Neural progenitor cell (in vitro differentiated cells): Measurements from ENCODE around the gene FAM89A. TPM values are rescaled to one million over a fixed set of nuclear protein-coding genes. Genes with fewer than 3 reads are reported as not detected.
A peak's percentile ranks its signal among the peaks of the same experiment; 100 is the strongest.

Source experiments
- DNase-seq: peaks from one replicate; pipeline ENCODE4 v3.0.0-alpha.2; 2016; ENCODE audit warnings: low spot score
- H2AFZ ChIP-seq: fragments of 200-600 bp; sonication (generic); replicated peaks from 2 replicates; pipeline ENCODE4 v1.6.1; 2016; ENCODE audit warnings: antibody characterized with exemption
- H3F3A ChIP-seq: fragments of 200-600 bp; sonication (generic); 2 replicates; pipeline ENCODE4 v1.6.1; 2016; ENCODE audit warnings: antibody characterized with exemption, low read depth
- H3K27ac ChIP-seq: fragments of 200-600 bp; sonication (generic); 2 replicates; pipeline ENCODE4 v1.5.1; 2016; ENCODE audit warnings: mild to moderate bottlenecking
- H3K27me3 ChIP-seq: fragments of 200-600 bp; sonication (generic); 2 replicates; pipeline ENCODE4 v1.6.1; 2016; ENCODE audit warnings: mild to moderate bottlenecking, moderate library complexity
- H3K36me3 ChIP-seq: fragments of 200-600 bp; sonication (generic); 2 replicates; pipeline ENCODE4 v1.5.1; 2016
- H3K4me1 ChIP-seq: fragments of 200-600 bp; sonication (generic); 2 replicates; pipeline ENCODE4 v1.6.1; 2016; ENCODE audit warnings: mixed run types
- H3K4me2 ChIP-seq: fragments of 200-600 bp; sonication (generic); 2 replicates; pipeline ENCODE4 v1.6.1; 2016
- H3K4me3 ChIP-seq: fragments of 200-600 bp; sonication (generic); 2 replicates; pipeline ENCODE4 v1.5.1; 2016
- H3K79me2 ChIP-seq: fragments of 200-600 bp; sonication (generic); 2 replicates; pipeline ENCODE4 v1.6.1; 2016; ENCODE audit warnings: low read depth
- H3K9ac ChIP-seq: fragments of 200-600 bp; sonication (generic); 2 replicates; pipeline ENCODE4 v1.6.1; 2016
- H3K9me3 ChIP-seq: fragments of 200-600 bp; sonication (generic); 2 replicates; pipeline ENCODE4 v1.5.1; 2016; ENCODE audit warnings: low read depth
- H4K20me1 ChIP-seq: fragments of 200-600 bp; sonication (generic); 2 replicates; pipeline ENCODE4 v1.6.1; 2016; ENCODE audit warnings: low read depth
- H3K27ac Mint-ChIP-seq: 3 replicates; pipeline ENCODE4 v1.8.0; 2021; ENCODE audit warnings: mixed read lengths
- H3K27me3 Mint-ChIP-seq: 2 replicates; pipeline ENCODE4 v1.8.0; 2022; ENCODE audit warnings: low read depth, mild to moderate bottlenecking, inconsistent platforms, moderate library complexity, mixed read lengths; ENCODE audit not compliant: insufficient read depth
- H3K36me3 Mint-ChIP-seq: 3 replicates; pipeline ENCODE4 v1.8.0; 2021; ENCODE audit warnings: mixed read lengths
- H3K4me1 Mint-ChIP-seq: 3 replicates; pipeline ENCODE4 v1.8.0; 2021; ENCODE audit warnings: mixed read lengths
- H3K4me3 Mint-ChIP-seq: 3 replicates; pipeline ENCODE4 v1.8.0; 2021; ENCODE audit warnings: mild to moderate bottlenecking, moderate library complexity, mixed read lengths
- H3K9me3 Mint-ChIP-seq: 3 replicates; pipeline ENCODE4 v1.8.0; 2020; ENCODE audit warnings: mixed read lengths
- EZH2 ChIP-seq: fragments of 200-600 bp; sonication (generic); IDR thresholded peaks from 2 replicates; pipeline ENCODE4 v1.6.1; 2017; ENCODE audit warnings: antibody characterized with exemption, mild to moderate bottlenecking, moderate library complexity
- EZH2phosphoT487 ChIP-seq: fragments of 200-600 bp; sonication (generic); IDR thresholded peaks from 2 replicates; pipeline ENCODE4 v1.6.1; 2017; ENCODE audit warnings: antibody characterized with exemption
- microRNA counts: library from miRNA; unstranded; fragments of <30 nt; microRNA quantifications from one replicate; lab custom pipeline; 2016
- total RNA-seq: library from RNA; depleted of rRNA; stranded (reverse); fragments of >200 nt; gene quantifications from 2 replicates; pipeline ENCODE4 v1.2.3, GENCODE V29; 2015; ENCODE audit warnings: low replicate concordance
- TF ChIP-seq, protein P1 (sequence below): fragments of 200-600 bp; sonication (generic); IDR thresholded peaks from 2 replicates; pipeline ENCODE4 v1.5.1; 2017; ENCODE audit warnings: antibody characterized with exemption, mild to moderate bottlenecking

Gene FAM89A
- total RNA-seq, 1 donor from 2014 or later: 2.1 TPM

- TF ChIP-seq, protein P1, sequence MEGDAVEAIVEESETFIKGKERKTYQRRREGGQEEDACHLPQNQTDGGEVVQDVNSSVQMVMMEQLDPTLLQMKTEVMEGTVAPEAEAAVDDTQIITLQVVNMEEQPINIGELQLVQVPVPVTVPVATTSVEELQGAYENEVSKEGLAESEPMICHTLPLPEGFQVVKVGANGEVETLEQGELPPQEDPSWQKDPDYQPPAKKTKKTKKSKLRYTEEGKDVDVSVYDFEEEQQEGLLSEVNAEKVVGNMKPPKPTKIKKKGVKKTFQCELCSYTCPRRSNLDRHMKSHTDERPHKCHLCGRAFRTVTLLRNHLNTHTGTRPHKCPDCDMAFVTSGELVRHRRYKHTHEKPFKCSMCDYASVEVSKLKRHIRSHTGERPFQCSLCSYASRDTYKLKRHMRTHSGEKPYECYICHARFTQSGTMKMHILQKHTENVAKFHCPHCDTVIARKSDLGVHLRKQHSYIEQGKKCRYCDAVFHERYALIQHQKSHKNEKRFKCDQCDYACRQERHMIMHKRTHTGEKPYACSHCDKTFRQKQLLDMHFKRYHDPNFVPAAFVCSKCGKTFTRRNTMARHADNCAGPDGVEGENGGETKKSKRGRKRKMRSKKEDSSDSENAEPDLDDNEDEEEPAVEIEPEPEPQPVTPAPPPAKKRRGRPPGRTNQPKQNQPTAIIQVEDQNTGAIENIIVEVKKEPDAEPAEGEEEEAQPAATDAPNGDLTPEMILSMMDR: no peak
- TF ChIP-seq EZH2 (no peak), EZH2phosphoT487 (no peak)
- Histone ChIP-seq H3K9ac (no peak overlapping the region), H4K20me1 (peaks cover 5% of the 10 kb centered on the region), H3K4me2 (no peak overlapping the region), H3K27ac (no peak overlapping the region), H3K4me1 (peaks cover 6% of the 10 kb centered on the region), H3K9me3 (no peaks in the 10 kb centered on the region), H3K36me3 (no peaks in the 10 kb centered on the region), H3K79me2 (peaks cover 15% of the 10 kb centered on the region), H2AFZ (no peak overlapping the region), H3K4me3 (no peak overlapping the region), H3K27me3 (no peaks in the 10 kb centered on the region), H3F3A (no peaks in the 10 kb centered on the region)
- no peak for DNase-seq
- Mint-ChIP-seq H3K36me3 (peaks cover 3% of the 10 kb centered on the region), H3K4me3 (no peak overlapping the region), H3K27me3 (no peaks in the 10 kb centered on the region), H3K9me3 (no peaks in the 10 kb centered on the region), H3K27ac (no peak overlapping the region), H3K4me1 (peaks cover 6% of the 10 kb centered on the region)
Measured at GRCh38 chr1:230972855-230973271, 67.2 kb downstream of the FAM89A start.

DNA sequence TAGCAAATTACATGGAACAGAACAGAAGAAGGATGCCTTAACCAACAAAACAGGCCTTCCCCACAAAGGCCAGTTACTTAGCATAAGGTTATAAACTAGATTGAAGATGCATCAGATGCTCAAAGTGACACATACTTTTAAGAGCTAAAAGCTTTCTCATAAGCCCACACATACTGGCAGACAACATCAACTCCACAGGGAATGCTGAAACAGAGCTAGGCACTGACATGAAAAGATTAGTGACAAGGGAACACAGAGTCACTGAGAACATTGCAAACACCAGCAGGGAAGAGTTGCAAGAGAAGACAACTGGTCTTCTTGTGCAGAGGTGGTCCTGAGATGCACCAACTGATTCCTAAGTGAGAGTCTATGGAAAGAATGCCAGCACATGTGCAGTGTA, 68.3 kb downstream of the FAM89A start:
- H3K4me2 ChIP-seq: no peak overlapping the region
- H3K9ac ChIP-seq: no peak overlapping the region
- no peak overlapping the region for H3K27ac Mint-ChIP-seq
- no peaks in the 10 kb centered on the region for H3F3A ChIP-seq
- H3K9me3 Mint-ChIP-seq: no peaks in the 10 kb centered on the region
- H3K4me3 Mint-ChIP-seq: no peak overlapping the region
- H2AFZ ChIP-seq: no peak overlapping the region
- no peak overlapping the region for H3K4me3 ChIP-seq
- no peaks in the 10 kb centered on the region for H3K27me3 ChIP-seq
- no peaks in the 10 kb centered on the region for H3K36me3 ChIP-seq
- TF ChIP-seq, protein P1: no peak
- TF ChIP-seq EZH2 (no peak), EZH2phosphoT487 (no peak)
- no peaks in the 10 kb centered on the region for H3K4me1 Mint-ChIP-seq
- no peaks in the 10 kb centered on the region for H3K4me1 ChIP-seq
- H3K36me3 Mint-ChIP-seq: peaks cover 3% of the 10 kb centered on the region
- H3K79me2 ChIP-seq: peaks cover 4% of the 10 kb centered on the region
- no peaks in the 10 kb centered on the region for H3K9me3 ChIP-seq
- no peak overlapping the region for H3K27ac ChIP-seq
- H3K27me3 Mint-ChIP-seq: no peaks in the 10 kb centered on the region
- DNase-seq: no peak
- H4K20me1 ChIP-seq: peaks cover 5% of the 10 kb centered on the region

- H2AFZ ChIP-seq: no peak overlapping the region
- no peak for DNase-seq
- H3K4me1 Mint-ChIP-seq: no peaks in the 10 kb centered on the region
- H3K27me3 Mint-ChIP-seq: no peaks in the 10 kb centered on the region
- no peak overlapping the region for H3K9ac ChIP-seq
- no peaks in the 10 kb centered on the region for H3F3A ChIP-seq
- no peaks in the 10 kb centered on the region for H3K4me1 ChIP-seq
- H3K9me3 Mint-ChIP-seq: no peaks in the 10 kb centered on the region
- H3K4me3 ChIP-seq: no peak overlapping the region
- TF ChIP-seq, protein P1: no peak
- no peak for TF ChIP-seq EZH2
- TF ChIP-seq EZH2phosphoT487: no peak
- H3K4me3 Mint-ChIP-seq: no peak overlapping the region
- no peaks in the 10 kb centered on the region for H3K9me3 ChIP-seq
- no peak overlapping the region for H3K27ac ChIP-seq
- no peaks in the 10 kb centered on the region for H3K36me3 ChIP-seq
- H3K36me3 Mint-ChIP-seq: peaks cover 3% of the 10 kb centered on the region
- peaks cover 5% of the 10 kb centered on the region for H4K20me1 ChIP-seq
- peaks cover 3% of the 10 kb centered on the region for H3K79me2 ChIP-seq
- H3K4me2 ChIP-seq: no peak overlapping the region
- H3K27me3 ChIP-seq: no peaks in the 10 kb centered on the region
- no peak overlapping the region for H3K27ac Mint-ChIP-seq
Measured at GRCh38 chr1:230970432-230970831, 69.6 kb downstream of the FAM89A start.

MicroRNA genes within 50 kb of the gene (microRNA counts, 767-probe panel; counts per million panel counts)
- microRNA hsa-miR-1182 (lab: Ali Mortazavi, UCI): 460 counts per million, percentile 90 among the panel's probes with 10 or more counts

Other genes starting within 250 kb of the FAM89A start
- gene C1orf198, start 171.7 kb downstream of the FAM89A start, total RNA-seq: 48.5 and 66.7 TPM in 2 replicates
- gene TTC13, start 61.4 kb downstream of the FAM89A start, total RNA-seq: 20.8 and 23.0 TPM in 2 replicates
- gene ARV1, start 61.2 kb downstream of the FAM89A start, total RNA-seq: 18.4 and 23.3 TPM in 2 replicates
- not detected in 2 replicates for gene TRIM67, start 121.8 kb upstream of the FAM89A start, total RNA-seq
- 105 and 137 TPM in 2 replicates for gene GNPAT, start 201.0 kb upstream of the FAM89A start, total RNA-seq